SK-N-MC (cell line): ENCODE measurements around the gene THRSP.

ENCODE experiments used
- DNase-seq: peaks from one replicate; pipeline ENCODE4 v3.0.0-alpha.2; 2011; ENCODE audit warnings: low read depth, low spot score
- H3K27ac ChIP-seq: fragments of 200-600 bp; sonication (generic); 2 replicates; pipeline ENCODE4 v1.5.1; 2016; ENCODE audit warnings: mixed run types
- H3K36me3 ChIP-seq: fragments of 200-600 bp; sonication (generic); 2 replicates; pipeline ENCODE4 v1.6.1; 2017; ENCODE audit warnings: antibody characterized with exemption, low read length, mixed read lengths; ENCODE audit not compliant: insufficient read depth
- H3K4me3 ChIP-seq: fragments of 200-600 bp; sonication (generic); 2 replicates; pipeline ENCODE4 v1.5.1; 2016
- H3K9ac ChIP-seq: fragments of 200-600 bp; sonication (generic); 2 replicates; pipeline ENCODE4 v1.8.0; 2017; ENCODE audit warnings: mixed run types, mixed read lengths; ENCODE audit not compliant: insufficient read length
- H3K9me3 ChIP-seq: fragments of 200-600 bp; sonication (generic); 2 replicates; pipeline ENCODE4 v1.6.1; 2017; ENCODE audit warnings: low read depth, mild to moderate bottlenecking, antibody characterized with exemption, low read length, moderate library complexity, mixed read lengths
- EZH2 ChIP-seq: fragments of 200-600 bp; sonication (generic); IDR thresholded peaks from one replicate; pipeline ENCODE4 v1.6.1; 2017; ENCODE audit warnings: antibody characterized with exemption
- FOXP2 ChIP-seq: optimal IDR thresholded peaks from 2 replicates; pipeline ENCODE3; 2011; ENCODE audit warnings: mild to moderate bottlenecking, moderate library complexity; ENCODE audit not compliant: insufficient read depth; ENCODE audit errors: extremely low read length, control extremely low read depth
- POLR2AphosphoS5 ChIP-seq: IDR thresholded peaks from 2 replicates; pipeline ENCODE4 v1.6.1; 2012; ENCODE audit warnings: mild to moderate bottlenecking, low read depth, low read length, borderline replicate concordance

THRSP gene

DNA sequence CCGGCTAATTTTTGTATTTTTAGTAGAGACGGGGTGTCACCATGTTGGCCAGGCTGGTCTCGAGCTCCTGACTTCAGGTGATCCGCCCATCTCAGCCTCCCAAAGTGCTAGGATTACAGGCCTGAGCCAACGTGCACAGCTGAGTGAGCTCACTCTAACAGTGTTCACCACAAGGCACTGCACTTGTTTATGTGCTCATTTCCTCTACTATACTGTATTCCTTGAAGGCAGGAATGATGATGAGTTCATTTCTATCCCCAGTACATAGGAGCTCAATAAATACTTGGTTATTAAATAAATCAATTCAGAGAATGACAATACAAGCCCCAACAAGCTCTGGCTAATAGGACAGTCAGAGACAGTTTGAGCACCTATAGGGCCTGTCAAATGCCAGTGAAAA is 46.7 kb downstream of the THRSP start:
- TF ChIP-seq FOXP2 (no peak), POLR2AphosphoS5 (no peak), EZH2 (no peak)
- no peak overlapping the region for H3K9ac ChIP-seq
- no peak overlapping the region for H3K4me3 ChIP-seq
- no peak overlapping the region for H3K27ac ChIP-seq
- no peaks in the 10 kb centered on the region for H3K9me3 ChIP-seq
- peaks cover 42% of the 10 kb centered on the region for H3K36me3 ChIP-seq
- DNase-seq, result no peak

DNA sequence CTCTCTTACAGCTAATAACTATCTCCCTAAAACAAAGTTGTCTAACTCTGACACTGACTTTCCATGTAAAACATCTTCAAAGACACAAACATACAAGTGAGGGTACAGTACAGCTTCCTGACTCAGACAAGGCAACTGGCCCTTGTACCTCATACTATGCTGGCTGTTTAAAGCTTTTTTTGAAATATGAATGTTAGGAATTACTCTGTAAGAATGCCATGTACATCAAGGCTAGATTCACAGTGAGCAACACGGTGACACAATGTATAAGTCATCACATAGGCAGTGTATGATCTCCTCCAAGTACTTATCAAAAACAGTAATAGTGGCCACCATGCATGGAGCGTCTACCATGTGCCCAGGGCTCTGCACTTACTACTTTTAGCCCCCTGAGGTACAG is 47.2 kb downstream of the THRSP start:
- DNase-seq, result no peak
- Histone ChIP-seq H3K27ac (no peak overlapping the region), H3K9ac (no peak overlapping the region), H3K4me3 (no peak overlapping the region), H3K9me3 (no peaks in the 10 kb centered on the region), H3K36me3 (peaks cover 42% of the 10 kb centered on the region)
- TF ChIP-seq FOXP2, result no peak
- no peak for TF ChIP-seq POLR2AphosphoS5

DNA sequence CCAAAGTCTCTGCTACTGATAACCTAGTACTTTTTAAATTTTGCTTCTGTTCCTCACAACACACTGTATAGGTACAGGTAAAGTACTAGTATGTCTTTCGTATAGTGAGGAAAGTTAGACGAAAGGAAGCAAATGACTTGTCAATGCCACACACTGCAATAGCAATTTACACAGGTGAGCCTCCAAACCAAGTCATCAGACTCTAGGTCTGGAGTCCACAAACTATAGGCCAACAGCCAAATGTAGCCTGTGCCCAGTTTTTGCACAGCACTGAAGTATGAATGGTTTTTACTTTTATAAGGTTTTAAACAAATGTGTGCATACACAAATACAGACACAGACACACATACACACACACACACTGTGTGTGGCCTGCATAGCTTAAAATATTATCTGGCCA is 47.6 kb downstream of the THRSP start:
- Histone ChIP-seq H3K36me3 (peaks cover 42% of the 10 kb centered on the region), H3K4me3 (no peak overlapping the region)

GRCh38 chr11:78112582-78113275 is 49.1 kb downstream of the THRSP start:
- DNase-seq, result no peak
- no peak overlapping the region for H3K4me3 ChIP-seq
- H3K9ac ChIP-seq, result no peak overlapping the region
- H3K9me3 ChIP-seq, result no peaks in the 10 kb centered on the region
- no peak overlapping the region for H3K27ac ChIP-seq
- H3K36me3 ChIP-seq, result peaks cover 46% of the 10 kb centered on the region
- no peak for TF ChIP-seq FOXP2
- TF ChIP-seq POLR2AphosphoS5, result no peak
- no peak for TF ChIP-seq EZH2

More for the DNA sequence above, 47.6 kb downstream of the THRSP start:
- Histone ChIP-seq H3K9me3 (no peaks in the 10 kb centered on the region), H3K9ac (no peak overlapping the region), H3K27ac (no peak overlapping the region)
- no peak for DNase-seq
- TF ChIP-seq FOXP2 (no peak), POLR2AphosphoS5 (no peak), EZH2 (no peak)
